Body of pancreas (tissue), 4 donors: ENCODE results near the gene CARS2. TPM values are rescaled to one million over a fixed set of nuclear protein-coding genes. Genes with fewer than 3 reads are reported as not detected.

Experiments used
- ATAC-seq: fragments of 150-250 bp; one replicate; pipeline ENCODE4 v1.9.1; 2016
- DNase-seq, 4 donors: peaks; one replicate each; pipeline ENCODE4 v3.0.0-alpha.2; 2019
- H3K27ac ChIP-seq, 4 donors: fragments of 200-600 bp; sonication (generic); 1 replicate in 3 of 4; 2 replicates in 1 of 4; pipeline versions ENCODE4 v1.5.1 to v1.6.1; 2016 to 2019; ENCODE audit warnings: mild to moderate bottlenecking in 1 of 4, mixed read lengths in 1 of 4, moderate library complexity in 1 of 4
- H3K27me3 ChIP-seq, 2 donors: fragments of 200-600 bp; sonication (generic); one replicate each; pipeline ENCODE4 v1.6.0; 2016; ENCODE audit warnings: mild to moderate bottlenecking in 1 of 2
- H3K36me3 ChIP-seq, 2 donors: fragments of 200-600 bp; sonication (generic); replicated peaks in 1 of 2; 2 replicates each; pipeline ENCODE4 v1.5.1; 2016; ENCODE audit warnings: low read depth in 2 of 2; ENCODE audit not compliant: insufficient read depth in 1 of 2
- H3K4me1 ChIP-seq: fragments of 200-600 bp; sonication (generic); one replicate; pipeline ENCODE4 v1.6.0; 2016
- H3K4me3 ChIP-seq, 2 donors: fragments of 200-600 bp; sonication (generic); 1 replicate in 1 of 2; 2 replicates in 1 of 2; pipeline ENCODE4 v1.5.1; 2016 to 2019
- H3K9me3 ChIP-seq, 3 donors: fragments of 200-600 bp; sonication (generic); 1 replicate in 2 of 3; 2 replicates in 1 of 3; pipeline ENCODE4 v1.5.1; 2016
- CTCF ChIP-seq, 7 experiments: fragments of 450-650 bp in 4 of 7; fragments of 200-600 bp in 3 of 7; sonication (generic) in 3 of 7; IDR thresholded peaks; one replicate each; pipeline ENCODE4 v1.5.1; 2016 to 2019; ENCODE audit warnings: antibody characterized with exemption in 7 of 7
- POLR2A ChIP-seq, 3 donors: fragments of 450-650 bp; IDR thresholded peaks; one replicate each; pipeline ENCODE4 v1.6.1; 2016; ENCODE audit warnings: antibody characterized with exemption in 3 of 3, mild to moderate bottlenecking in 2 of 3
- WGBS, 2 donors: methylation state at CpG; one replicate each; pipeline ENCODE4 v1.1.5; 2017; 5-methylcytosine and 5-hydroxymethylcytosine counted together
- intact Hi-C: fragments of 100-400 bp; cut with DNase I; formaldehyde crosslinking; loops from one replicate; pipeline ENCODE4 v1.15.1; 2023
- total RNA-seq, 2 donors: library from RNA; depleted of rRNA; stranded (reverse); fragments of >200 nt; gene quantifications; one replicate each; pipeline ENCODE4 v1.1.0, GENCODE V29; 2016

Gene CARS2
- total RNA-seq, 2 donors from 2014 or later: 30.1 to 43.5 TPM

GRCh38 chr13:110684388-110685056, 21.4 kb downstream of the CARS2 start:
- peaks cover 4 to 6% of the 10 kb centered on the region in 2 donors for H3K36me3 ChIP-seq

GRCh38 chr13:110683921-110684320, 22.0 kb downstream of the CARS2 start:
- WGBS, 2 donors: 89 to 95% methylated on average over 5 of the region's 5 CpGs
- Histone ChIP-seq H3K9me3 (no peaks in the 10 kb centered on the region), H3K27ac (no peak overlapping the region), H3K4me1 (peaks cover 6% of the 10 kb centered on the region), H3K36me3 (peaks cover 4 to 6% of the 10 kb centered on the region in 2 donors), H3K27me3 (no peaks in the 10 kb centered on the region), H3K4me3 (no peak overlapping the region)
- ATAC-seq (no peak), DNase-seq (no peak)
- intact Hi-C loops: no loop called here
- TF ChIP-seq POLR2A (IDR thresholded peaks at IDR 0.05) (no peak), CTCF (IDR thresholded peaks at IDR 0.05) (no peak)

More at GRCh38 chr13:110684388-110685056, 21.4 kb downstream of the CARS2 start:
- intact Hi-C loops: no loop called here
- TF ChIP-seq CTCF (IDR thresholded peaks at IDR 0.05) (no peak), POLR2A (IDR thresholded peaks at IDR 0.05) (no peak)
- Histone ChIP-seq H3K27me3 (no peaks in the 10 kb centered on the region), H3K4me1 (peaks cover 6% of the 10 kb centered on the region), H3K4me3 (no peak overlapping the region), H3K27ac (no peak overlapping the region), H3K9me3 (no peaks in the 10 kb centered on the region)
- WGBS, 2 donors: 81 to 83% methylated on average over 6 to 8 of the region's 8 CpGs
- DNase-seq (no peak), ATAC-seq (no peak)

- peaks cover 6% of the 10 kb centered on the region for H3K4me1 ChIP-seq
- H3K36me3 ChIP-seq: peaks cover 4 to 7% of the 10 kb centered on the region in 2 donors
- intact Hi-C loops: no loop called here
- ATAC-seq (no peak), DNase-seq (peak in 2 of 4 donors; percentile 27 to 32)
- TF ChIP-seq POLR2A (IDR thresholded peaks at IDR 0.05) (no peak), CTCF (IDR thresholded peaks at IDR 0.05) (peak in 6 of 7 experiments; percentile 30 to 51 (median 38))
- H3K9me3 ChIP-seq: no peaks in the 10 kb centered on the region
- no peaks in the 10 kb centered on the region for H3K27me3 ChIP-seq
- H3K27ac ChIP-seq: no peak overlapping the region
- no peak overlapping the region for H3K4me3 ChIP-seq
- WGBS, 2 donors: 60 to 67% methylated on average over 5 of the region's 5 CpGs
Measured at GRCh38 chr13:110683203-110683883, 22.6 kb downstream of the CARS2 start.

- peaks cover 4 to 7% of the 10 kb centered on the region in 2 donors for H3K36me3 ChIP-seq
- peaks cover 6% of the 10 kb centered on the region for H3K4me1 ChIP-seq
- 84 to 90% methylated on average over 11 to 12 of the region's 12 CpGs for WGBS, 2 donors
- H3K9me3 ChIP-seq: no peaks in the 10 kb centered on the region
- no peak overlapping the region for H3K4me3 ChIP-seq
- no peaks in the 10 kb centered on the region for H3K27me3 ChIP-seq
- no peak for TF ChIP-seq POLR2A (IDR thresholded peaks at IDR 0.05)
- no peak for TF ChIP-seq CTCF (IDR thresholded peaks at IDR 0.05)
- intact Hi-C loops: no loop called here
- no peak for DNase-seq
- H3K27ac ChIP-seq: no peak overlapping the region
- ATAC-seq: no peak
Measured at GRCh38 chr13:110682746-110683145, 23.2 kb downstream of the CARS2 start.
